NCI-H146 (cell line): ENCODE data around the gene CACNA1G.

Experiments
- DNase-seq: peaks from one replicate; lab custom pipeline; 2025; lab: John Stamatoyannopoulos, UW

The CACNA1G gene

GRCh38 chr17:50588391-50589049 lies 28.0 kb downstream of the CACNA1G start:
- DNase-seq: no peak

GRCh38 chr17:50589095-50589705 lies 28.7 kb downstream of the CACNA1G start:
- DNase-seq: no peak

- DNase-seq: no peak
Observed at GRCh38 chr17:50590946-50591737, 30.6 kb downstream of the CACNA1G start.

GRCh38 chr17:50593321-50593720 lies 32.8 kb downstream of the CACNA1G start:
- peak; percentile 88 for DNase-seq

GRCh38 chr17:50594128-50594823 lies 33.8 kb downstream of the CACNA1G start:
- no peak for DNase-seq

GRCh38 chr17:50594892-50595291 lies 34.4 kb downstream of the CACNA1G start:
- no peak for DNase-seq

- no peak for DNase-seq
Observed at GRCh38 chr17:50596191-50597037, 35.9 kb downstream of the CACNA1G start.

DNA sequence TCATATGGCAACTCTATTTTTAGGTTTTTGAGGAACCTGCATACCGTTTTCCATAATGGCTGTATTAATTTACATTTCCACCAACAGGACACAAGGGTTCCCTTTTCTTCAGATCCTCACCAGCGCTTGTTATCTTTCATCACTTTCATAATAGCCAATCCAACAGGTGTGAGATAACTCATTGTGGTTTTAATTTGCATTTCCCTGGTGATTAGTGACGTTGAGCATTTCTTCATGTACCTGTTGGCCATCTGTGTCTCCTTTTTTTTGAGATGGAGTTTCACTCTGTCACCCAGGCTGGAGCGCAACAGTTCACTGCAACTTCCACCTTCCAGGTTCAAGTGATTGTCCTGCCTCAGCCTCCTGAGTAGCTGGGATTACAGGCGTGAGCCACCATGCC lies 38.0 kb downstream of the CACNA1G start:
- DNase-seq: peak; percentile 39

- no peak for DNase-seq
Observed at GRCh38 chr17:50599606-50600005, 39.1 kb downstream of the CACNA1G start.

DNA sequence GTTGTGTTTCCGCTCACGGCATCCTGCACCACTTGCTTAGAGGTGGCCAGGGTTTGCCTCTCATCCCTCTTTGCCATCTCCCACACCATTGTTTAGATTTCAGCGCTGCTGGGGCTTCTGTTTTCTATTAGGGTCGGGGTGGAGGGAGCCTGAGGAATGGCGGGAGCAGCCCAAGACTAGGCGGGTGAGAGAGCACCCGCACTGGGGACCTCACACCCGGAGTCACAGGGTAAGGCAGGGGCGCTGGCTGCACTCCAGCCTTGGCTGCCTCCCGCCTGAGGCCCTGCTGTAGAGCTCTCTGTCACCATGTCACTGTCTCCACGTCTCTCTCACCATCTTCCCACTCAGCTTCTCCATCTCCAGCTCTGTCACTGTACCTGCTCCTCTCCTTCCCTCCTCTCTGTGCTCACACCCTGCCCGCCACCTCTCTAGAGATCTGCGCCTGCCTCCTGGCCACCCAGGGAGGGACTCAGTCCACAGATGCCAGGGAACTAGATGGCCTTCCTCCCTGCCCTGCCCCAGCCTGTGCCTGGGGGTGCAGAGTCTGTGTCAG lies 41.4 kb downstream of the CACNA1G start:
- no peak for DNase-seq

DNA sequence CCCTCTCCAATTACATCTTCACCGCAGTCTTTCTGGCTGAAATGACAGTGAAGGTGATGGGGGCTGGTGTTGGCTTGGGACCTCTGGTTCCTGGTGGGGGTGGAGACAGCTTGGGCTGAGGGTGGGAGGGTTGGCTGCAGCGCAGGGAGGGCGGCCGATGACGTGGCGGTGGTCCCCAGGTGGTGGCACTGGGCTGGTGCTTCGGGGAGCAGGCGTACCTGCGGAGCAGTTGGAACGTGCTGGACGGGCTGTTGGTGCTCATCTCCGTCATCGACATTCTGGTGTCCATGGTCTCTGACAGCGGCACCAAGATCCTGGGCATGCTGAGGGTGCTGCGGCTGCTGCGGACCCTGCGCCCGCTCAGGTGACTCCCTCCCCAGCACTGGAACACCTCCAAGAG lies 42.3 kb downstream of the CACNA1G start:
- DNase-seq: no peak

DNA sequence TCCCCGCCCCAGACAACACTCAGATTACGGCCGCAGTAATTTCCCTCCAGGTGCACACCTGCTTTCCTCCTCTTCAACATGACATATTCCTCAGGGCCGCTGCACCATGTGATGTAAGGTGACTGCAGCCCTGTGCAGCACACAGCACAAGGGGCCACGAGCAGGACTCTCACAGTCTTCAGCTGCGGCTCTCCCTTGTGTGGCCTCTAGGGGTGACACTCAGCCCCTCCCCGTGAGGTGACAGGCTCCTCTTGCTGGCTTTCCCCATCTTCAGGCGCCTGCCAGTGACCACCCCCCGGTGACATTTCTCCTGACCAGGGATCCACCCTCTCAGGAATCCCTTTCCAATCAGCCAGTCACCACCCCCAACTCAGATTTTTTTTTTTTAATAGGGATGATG lies 42.8 kb downstream of the CACNA1G start:
- DNase-seq: peak; percentile 75

DNA sequence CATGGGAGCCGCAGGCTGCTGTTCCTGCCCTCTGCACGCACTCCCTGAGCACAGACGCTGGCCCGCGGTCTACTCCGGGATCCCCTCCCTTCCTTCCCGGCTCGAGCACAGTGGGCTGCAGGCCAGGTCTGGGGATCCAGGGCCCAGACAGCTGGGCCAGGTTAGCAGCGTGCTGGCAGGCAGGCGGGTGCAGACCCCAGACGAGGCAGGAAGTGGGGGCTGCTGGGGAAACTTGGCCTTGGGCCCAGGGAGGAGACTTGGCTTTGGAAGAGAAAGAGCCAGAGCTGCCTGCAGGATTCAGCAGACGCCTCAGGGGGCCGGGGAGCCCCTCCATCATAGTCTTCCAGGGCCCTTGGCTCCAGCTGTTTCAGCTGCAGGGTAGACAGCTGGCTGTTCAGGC lies 44.0 kb downstream of the CACNA1G start:
- DNase-seq: no peak

DNA sequence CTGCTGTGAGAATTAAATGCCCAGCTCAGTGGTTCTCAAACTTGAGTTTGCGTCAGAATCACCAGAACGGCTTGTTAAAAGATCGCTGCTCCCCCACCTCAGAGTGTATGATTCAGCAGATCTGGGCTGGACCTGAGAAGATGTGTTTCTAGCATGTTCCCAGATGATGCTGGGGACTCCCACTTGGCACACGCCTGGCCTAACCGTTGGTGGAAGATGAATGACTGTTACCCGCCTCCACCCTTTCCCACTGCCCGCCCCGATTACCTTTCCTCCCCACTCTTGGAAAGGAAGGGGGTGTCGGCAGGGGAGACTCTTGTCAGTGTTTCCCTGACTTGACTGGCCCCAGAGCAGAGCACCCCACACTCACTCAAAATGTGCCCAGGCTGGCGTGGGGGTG lies 44.9 kb downstream of the CACNA1G start:
- DNase-seq: no peak

DNA sequence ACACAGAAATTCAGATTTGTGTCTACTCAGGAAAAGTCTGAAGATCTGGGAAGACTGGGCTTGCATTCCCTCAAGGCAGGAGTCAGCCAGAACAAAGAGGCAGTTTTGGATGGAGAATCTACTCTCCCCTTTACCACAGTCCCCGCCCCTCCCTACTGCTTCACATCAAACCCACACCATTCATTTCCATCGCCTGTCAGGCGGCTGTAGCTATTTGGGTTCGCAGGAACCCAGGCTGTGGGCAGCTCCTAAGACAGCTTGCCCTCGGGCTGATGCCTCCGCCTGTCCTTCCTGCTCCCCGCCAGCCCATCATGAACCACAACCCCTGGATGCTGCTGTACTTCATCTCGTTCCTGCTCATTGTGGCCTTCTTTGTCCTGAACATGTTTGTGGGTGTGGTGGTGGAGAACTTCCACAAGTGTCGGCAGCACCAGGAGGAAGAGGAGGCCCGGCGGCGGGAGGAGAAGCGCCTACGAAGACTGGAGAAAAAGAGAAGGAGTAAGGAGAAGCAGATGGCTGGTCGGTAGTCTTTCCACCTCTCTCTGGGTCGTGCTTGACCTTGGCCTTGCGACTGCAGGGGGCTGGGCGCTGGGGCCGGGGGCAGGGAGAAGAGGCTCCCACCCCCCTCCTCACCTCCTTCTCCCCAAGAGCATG lies 47.1 kb downstream of the CACNA1G start:
- DNase-seq: no peak

DNA sequence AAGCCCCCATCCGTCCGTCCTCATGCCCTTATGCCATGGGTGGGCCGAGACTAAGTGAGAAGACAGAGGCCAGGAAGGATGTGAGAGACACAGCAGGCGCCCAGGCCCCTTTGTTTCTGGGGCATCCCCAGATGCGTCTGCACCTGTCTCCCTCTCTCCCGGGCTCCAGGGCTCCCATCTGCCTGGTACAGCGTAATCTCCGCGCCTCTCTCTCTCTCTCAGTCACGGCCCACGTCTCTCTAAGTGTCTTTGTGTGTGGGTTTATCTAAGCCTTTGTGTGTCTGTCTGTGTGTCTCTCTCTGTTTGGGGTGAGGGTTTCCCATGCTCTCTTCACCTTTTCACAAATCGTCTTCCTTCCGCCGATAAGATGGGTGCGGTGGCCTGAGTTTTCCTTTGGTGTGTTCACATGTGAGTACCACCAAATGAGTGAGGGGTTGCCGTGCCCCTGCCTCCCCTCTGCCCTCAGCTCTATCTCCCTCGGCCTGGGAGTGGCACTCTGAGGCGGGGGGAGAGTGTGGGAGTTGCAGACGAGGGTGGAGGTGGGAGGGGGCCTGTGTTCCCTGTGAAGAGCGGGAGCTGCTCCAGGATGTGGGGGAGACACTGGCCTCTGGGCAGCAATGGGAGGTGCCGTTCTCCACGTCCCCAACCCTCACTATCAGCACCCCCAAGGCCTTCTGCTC lies 48.3 kb downstream of the CACNA1G start:
- DNase-seq: peak; percentile 81

- no peak for DNase-seq
Observed at GRCh38 chr17:50609380-50610074, 49.0 kb downstream of the CACNA1G start.

DNA sequence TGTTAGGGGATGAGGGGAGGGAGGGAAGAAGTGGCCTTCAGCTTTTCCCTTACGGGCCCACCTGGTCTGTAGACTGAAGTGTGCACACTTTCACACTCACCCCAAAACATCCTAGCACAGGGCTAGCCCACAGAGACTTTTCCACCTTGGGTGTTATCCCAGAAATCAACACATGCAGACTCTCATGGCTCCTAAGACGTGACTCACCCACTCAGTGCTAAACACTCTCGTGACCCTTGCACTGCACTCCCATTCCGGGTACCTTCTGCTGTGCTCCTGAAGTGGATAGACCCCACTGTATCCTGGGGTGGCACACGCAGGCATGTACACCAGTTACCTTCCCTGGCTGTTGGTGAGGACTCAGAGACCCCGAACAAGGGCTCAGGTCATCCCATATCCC lies 51.1 kb downstream of the CACNA1G start:
- no peak for DNase-seq

- no peak for DNase-seq
Observed at GRCh38 chr17:50612281-50612680, 51.8 kb downstream of the CACNA1G start.
